ENCODE measurements around the gene SLC6A16. TPM values are rescaled to one million over a fixed set of nuclear protein-coding genes. Genes with fewer than 3 reads are reported as not detected.
"Not testable (repeated sequence)": the region's sequence is repeated elsewhere in the genome, so short reads cannot be mapped to it uniquely, and the experiment has no call there.

Gene SLC6A16
- total and polyA plus RNA-seq, 7 donors = 0.07 to 0.95 (median 0.27) TPM

DNA sequence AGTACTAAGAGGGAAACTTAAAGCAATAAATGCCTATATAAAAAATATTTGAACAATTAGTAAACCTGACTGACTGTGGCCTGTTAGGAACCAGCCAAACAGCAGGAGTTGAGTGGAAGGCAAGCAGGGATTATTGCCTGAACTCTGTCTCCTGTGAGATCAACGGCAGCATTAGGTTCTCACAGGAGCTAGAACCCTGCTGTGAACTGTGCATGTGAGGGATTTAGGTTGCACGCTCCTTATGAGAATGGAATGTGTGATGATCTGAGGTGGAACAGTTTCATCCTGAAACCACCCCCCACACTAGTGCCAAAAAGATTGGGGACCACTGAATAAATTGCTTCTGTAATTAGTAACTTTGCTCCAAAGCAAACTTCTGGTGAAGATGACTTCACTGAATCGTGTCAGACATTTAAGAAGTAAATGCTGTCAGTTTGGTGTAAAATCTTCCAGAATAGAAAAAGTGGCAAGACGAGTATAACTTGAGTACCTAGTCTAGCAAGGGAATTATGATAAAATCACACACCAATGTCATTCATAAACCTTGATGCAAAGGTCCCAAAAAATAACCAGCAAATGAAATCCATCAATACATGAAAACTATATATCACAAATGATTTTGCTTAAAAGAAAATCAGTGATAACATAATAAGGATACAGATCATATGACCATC is 53.8 kb downstream of the SLC6A16 start:
- Histone ChIP-seq H3K4me1 (no peaks in the 10 kb centered on the region), H3K36me3 (ENCODE audit: insufficient read depth in 1 of 2, low read depth in 1 of 2) (no peaks in the 10 kb centered on the region), H3K27me3 (ENCODE audit: insufficient read depth in 3 of 3, low read length in 2 of 3) (no peaks in the 10 kb centered on the region), H3K4me3 (no peak overlapping the region), H3K9me3 (peaks cover 12% of the 10 kb centered on the region), H3K27ac (no peak overlapping the region)
- intact Hi-C loops (cut with DNase I) = no loop called here
- TF ChIP-seq, protein P1, sequence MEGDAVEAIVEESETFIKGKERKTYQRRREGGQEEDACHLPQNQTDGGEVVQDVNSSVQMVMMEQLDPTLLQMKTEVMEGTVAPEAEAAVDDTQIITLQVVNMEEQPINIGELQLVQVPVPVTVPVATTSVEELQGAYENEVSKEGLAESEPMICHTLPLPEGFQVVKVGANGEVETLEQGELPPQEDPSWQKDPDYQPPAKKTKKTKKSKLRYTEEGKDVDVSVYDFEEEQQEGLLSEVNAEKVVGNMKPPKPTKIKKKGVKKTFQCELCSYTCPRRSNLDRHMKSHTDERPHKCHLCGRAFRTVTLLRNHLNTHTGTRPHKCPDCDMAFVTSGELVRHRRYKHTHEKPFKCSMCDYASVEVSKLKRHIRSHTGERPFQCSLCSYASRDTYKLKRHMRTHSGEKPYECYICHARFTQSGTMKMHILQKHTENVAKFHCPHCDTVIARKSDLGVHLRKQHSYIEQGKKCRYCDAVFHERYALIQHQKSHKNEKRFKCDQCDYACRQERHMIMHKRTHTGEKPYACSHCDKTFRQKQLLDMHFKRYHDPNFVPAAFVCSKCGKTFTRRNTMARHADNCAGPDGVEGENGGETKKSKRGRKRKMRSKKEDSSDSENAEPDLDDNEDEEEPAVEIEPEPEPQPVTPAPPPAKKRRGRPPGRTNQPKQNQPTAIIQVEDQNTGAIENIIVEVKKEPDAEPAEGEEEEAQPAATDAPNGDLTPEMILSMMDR (IDR thresholded peaks at IDR 0.05) = no peak
- 49 to 58% (median 50%) methylated on average over 4 of the region's 4 CpGs for WGBS, 3 donors
- ATAC-seq = no peak
- DNase-seq = no peak

DNA sequence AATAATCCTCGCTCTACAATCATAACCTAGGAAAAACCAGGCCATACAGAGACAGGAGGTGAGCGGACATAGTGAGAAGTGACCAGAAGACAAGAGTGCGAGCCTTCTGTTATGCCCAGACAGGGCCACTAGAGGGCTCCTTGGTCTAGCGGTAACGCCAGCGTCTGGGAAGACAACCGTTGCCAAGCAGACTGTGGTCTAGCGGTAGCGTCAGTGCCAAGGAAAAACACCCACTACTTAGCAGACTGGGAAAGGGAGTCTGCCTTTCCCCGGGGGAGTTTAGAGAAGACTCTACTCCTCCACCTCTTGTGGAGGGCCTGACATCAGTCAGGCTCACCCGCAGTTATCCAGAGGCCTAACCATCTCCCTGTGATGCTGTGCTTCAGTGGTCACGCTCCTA is 58.6 kb downstream of the SLC6A16 start:
- H3K36me3 ChIP-seq (ENCODE audit: insufficient read depth in 1 of 2, low read depth in 1 of 2); ATAC-seq; H3K27ac ChIP-seq; intact Hi-C loops (cut with DNase I); H3K27me3 ChIP-seq (ENCODE audit: insufficient read depth in 3 of 3, low read length in 2 of 3); H3K4me3 ChIP-seq; H3K4me1 ChIP-seq: not testable (repeated sequence)
- WGBS, 3 donors = 27 to 40% (median 27%) methylated on average over 12 of the region's 12 CpGs
- DNase-seq = peak; percentile 37 to 71
- TF ChIP-seq, protein P1 (IDR thresholded peaks at IDR 0.05) = peak; percentile 61
- H3K9me3 ChIP-seq = peaks cover 25% of the 10 kb centered on the region

GRCh38 chr19:49264258-49264657 is 60.7 kb downstream of the SLC6A16 start:
- Histone ChIP-seq H3K27ac (no peak overlapping the region), H3K9me3 (peaks cover 19% of the 10 kb centered on the region), H3K4me1 (no peaks in the 10 kb centered on the region), H3K4me3 (no peak overlapping the region), H3K27me3 (ENCODE audit: insufficient read depth in 3 of 3, low read length in 2 of 3) (no peaks in the 10 kb centered on the region), H3K36me3 (ENCODE audit: insufficient read depth in 1 of 2, low read depth in 1 of 2) (no peaks in the 10 kb centered on the region)
- intact Hi-C loops (cut with DNase I) = no loop called here
- 49 to 56% (median 51%) methylated on average over 10 of the region's 10 CpGs for WGBS, 3 donors
- DNase-seq = no peak
- TF ChIP-seq, protein P1 (IDR thresholded peaks at IDR 0.05) = no peak
- ATAC-seq = no peak

GRCh38 chr19:49261602-49262001 is 63.4 kb downstream of the SLC6A16 start:
- TF ChIP-seq, protein P1 (IDR thresholded peaks at IDR 0.05) = no peak
- DNase-seq = no peak
- intact Hi-C loops (cut with DNase I) = no loop called here
- no peaks in the 10 kb centered on the region for H3K4me1 ChIP-seq
- no peak overlapping the region for H3K27ac ChIP-seq
- no peak overlapping the region for H3K4me3 ChIP-seq
- H3K9me3 ChIP-seq = peaks cover 16% of the 10 kb centered on the region
- H3K36me3 ChIP-seq (ENCODE audit: insufficient read depth in 1 of 2, low read depth in 1 of 2) = no peaks in the 10 kb centered on the region
- no peak for ATAC-seq
- H3K27me3 ChIP-seq (ENCODE audit: insufficient read depth in 3 of 3, low read length in 2 of 3) = no peaks in the 10 kb centered on the region

DNA sequence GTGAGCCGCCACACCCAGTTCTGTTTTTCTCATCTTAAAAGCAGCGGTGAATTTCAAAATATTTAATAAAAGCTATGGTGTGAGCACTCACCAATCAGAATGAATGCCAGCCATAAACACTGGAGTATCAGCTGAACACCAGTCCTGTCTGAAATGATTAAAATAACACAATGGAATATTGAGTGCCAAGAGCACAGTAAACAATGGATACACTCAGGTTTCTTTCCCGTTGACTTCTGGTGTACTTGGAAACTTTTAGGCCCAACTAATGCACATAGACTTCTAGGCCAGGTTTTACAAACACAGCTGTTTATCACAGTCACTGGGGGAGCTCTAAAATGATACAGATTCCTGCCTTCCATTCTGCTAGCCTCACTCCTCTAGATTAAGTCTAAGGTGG is 68.3 kb downstream of the SLC6A16 start:
- ATAC-seq (no peak), DNase-seq (no peak)
- H3K27ac ChIP-seq = no peak overlapping the region
- no peaks in the 10 kb centered on the region for H3K36me3 ChIP-seq (ENCODE audit: insufficient read depth in 1 of 2, low read depth in 1 of 2)
- no peak overlapping the region for H3K4me3 ChIP-seq
- 59 to 65% (median 60%) methylated on average over 3 of the region's 3 CpGs for WGBS, 3 donors
- TF ChIP-seq, protein P1 (IDR thresholded peaks at IDR 0.05) = no peak
- no peaks in the 10 kb centered on the region for H3K9me3 ChIP-seq
- intact Hi-C loops (cut with DNase I) = no loop called here
- no peaks in the 10 kb centered on the region for H3K4me1 ChIP-seq
- peaks cover 0 to 3% (median 0%) of the 10 kb centered on the region in 3 donors for H3K27me3 ChIP-seq (ENCODE audit: insufficient read depth in 3 of 3, low read length in 2 of 3)
